CD4-positive, alpha-beta T cell treated with Interleukin-4 for 1 hour (primary cell): ENCODE measurements around the gene MAP3K9.
A peak's percentile ranks its signal among the peaks of the same experiment; 100 is the strongest.
"Not testable (repeated sequence)": the region's sequence is repeated elsewhere in the genome, so short reads cannot be mapped to it uniquely, and the experiment has no call there.

Experiments used
- DNase-seq, 2 donors: peaks; one replicate each; pipeline ENCODE4 v3.0.0-alpha.2; 2020 to 2022

MAP3K9 gene

GRCh38 chr14:70809225-70810219 is at the start of gene MAP3K9:
MAP3K9 (minus strand) TSS chr14:70809513; CDS start chr14:70809171, 342 bp downstream.
- DNase-seq = peak; percentile 90 to 92

- DNase-seq = no peak
These were observed 49.3 kb upstream of the MAP3K9 start for GRCh38 chr14:70858641-70859040.

GRCh38 chr14:70857496-70857890 is 48.2 kb upstream of the MAP3K9 start:
- DNase-seq = no peak

GRCh38 chr14:70856851-70857495 is 47.7 kb upstream of the MAP3K9 start:
- no peak for DNase-seq

GRCh38 chr14:70855486-70855885 is 46.2 kb upstream of the MAP3K9 start:
- DNase-seq = no peak

- not testable (repeated sequence) for DNase-seq
These were observed 44.3 kb upstream of the MAP3K9 start for GRCh38 chr14:70853658-70854057.

- DNase-seq = no peak
These were observed 38.2 kb upstream of the MAP3K9 start for GRCh38 chr14:70847406-70848090.

GRCh38 chr14:70845601-70846000 is 36.3 kb upstream of the MAP3K9 start:
- DNase-seq = no peak

- no peak for DNase-seq
These were observed 33.6 kb upstream of the MAP3K9 start for GRCh38 chr14:70842851-70843462.

- no peak for DNase-seq
These were observed 28.8 kb upstream of the MAP3K9 start for GRCh38 chr14:70838076-70838475.

GRCh38 chr14:70836946-70837345 is 27.6 kb upstream of the MAP3K9 start:
- DNase-seq = no peak

- DNase-seq = no peak
These were observed 24.6 kb upstream of the MAP3K9 start for GRCh38 chr14:70833884-70834283.

- DNase-seq = no peak
These were observed 23.4 kb upstream of the MAP3K9 start for GRCh38 chr14:70832561-70833305.

GRCh38 chr14:70830998-70831781 is 21.9 kb upstream of the MAP3K9 start:
- no peak for DNase-seq

- DNase-seq = no peak
These were observed 18.9 kb upstream of the MAP3K9 start for GRCh38 chr14:70828188-70828587.

- no peak for DNase-seq
These were observed 18.4 kb upstream of the MAP3K9 start for GRCh38 chr14:70827752-70828151.

GRCh38 chr14:70827347-70827746 is 18.0 kb upstream of the MAP3K9 start:
- no peak for DNase-seq

- no peak for DNase-seq
These were observed 14.0 kb upstream of the MAP3K9 start for GRCh38 chr14:70823281-70823680.

- peak in 1 of 2 donors; percentile 19 for DNase-seq
These were observed 13.3 kb upstream of the MAP3K9 start for GRCh38 chr14:70822530-70823185.
